GM12878 (cell line): ENCODE results near the gene PPARA. TPM values are rescaled to one million over a fixed set of nuclear protein-coding genes. Genes with fewer than 3 reads are reported as not detected.

Experiments used
- ATAC-seq: fragments of 200-7000 bp; cut with Tn5 transposase; 3 replicates; pipeline ENCODE4 v1.9.1; 2020; ENCODE audit warnings: mild to moderate bottlenecking, moderate library complexity
- BruUV-seq: library from RNA; stranded (reverse); fragments of 400-500 nt; replicated peaks from 2 replicates; lab custom pipeline; 2021; lab: Mats Ljungman, UMichigan
- CTCF ChIA-PET: fragments of 300-600 bp; sonication (Branson Sonifier 250); formaldehyde crosslinking; extraction: SDS; loops from one replicate; lab custom pipeline; 2021; ENCODE audit warnings: inconsistent platforms; lab: Yijun Ruan, JAX
- POLR2A ChIA-PET: fragments of 350-600 bp; formaldehyde crosslinking; extraction: SDS; loops from one replicate; lab custom pipeline; 2021; ENCODE audit warnings: inconsistent platforms; lab: Charles Lee
- RAD21 ChIA-PET: fragments of 300-600 bp; sonication (Branson Sonifier 250); formaldehyde crosslinking; loops from one replicate; lab custom pipeline; 2023; ENCODE audit warnings: antibody characterized with exemption; ENCODE audit not compliant: unreplicated experiment; lab: Charles Lee
- SMC1A ChIA-PET: fragments of 300-600 bp; sonication (Branson Sonifier 250); formaldehyde crosslinking; loops from one replicate; lab custom pipeline; 2023; ENCODE audit not compliant: unreplicated experiment, uncharacterized antibody; lab: Charles Lee
- DNase-seq: peaks from one replicate; pipeline ENCODE4 v3.0.0-alpha.2; 2011; ENCODE audit warnings: low read depth, low spot score
- FAIRE-seq: peaks from 3 replicates; lab custom pipeline; 2011; peaks lifted over from hg19 to GRCh38; lab: Jason Lieb, UNC
- H2AFZ ChIP-seq: 2 replicates; pipeline ENCODE4 v1.6.0; 2011; ENCODE audit warnings: low read depth, low read length, control low read depth; ENCODE audit not compliant: control insufficient read depth
- H3K27ac ChIP-seq: 2 replicates; pipeline ENCODE4 v1.5.1; 2011; ENCODE audit warnings: control low read depth; ENCODE audit not compliant: control insufficient read depth, insufficient read depth
- H3K27me3 ChIP-seq, 2 experiments: replicated peaks in 1 of 2; 2 replicates each; pipeline versions ENCODE4 v1.6.0 to v1.6.1; 2011; ENCODE audit warnings: low read length in 1 of 2; ENCODE audit not compliant: control insufficient read depth in 2 of 2, insufficient read depth in 2 of 2
- H3K36me3 ChIP-seq, 2 experiments: 2 replicates each; pipeline ENCODE4 v1.5.1; 2011; ENCODE audit warnings: low read length in 1 of 2; ENCODE audit not compliant: control insufficient read depth in 2 of 2, insufficient read depth in 2 of 2
- H3K4me1 ChIP-seq: 2 replicates; pipeline ENCODE4 v1.6.1; 2011; ENCODE audit warnings: mild to moderate bottlenecking, low read length, moderate library complexity, mixed read lengths; ENCODE audit not compliant: control insufficient read depth, insufficient read depth
- H3K4me2 ChIP-seq: 2 replicates; pipeline ENCODE4 v1.6.0; 2011; ENCODE audit warnings: control low read depth; ENCODE audit not compliant: control insufficient read depth, insufficient read depth
- H3K4me3 ChIP-seq: fragments of 200-600 bp; sonication (generic); 2 replicates; pipeline ENCODE4 v1.5.1; 2016
- H3K79me2 ChIP-seq: 2 replicates; pipeline ENCODE4 v1.6.0; 2011; ENCODE audit warnings: low read length; ENCODE audit not compliant: control insufficient read depth, insufficient read depth
- H3K9ac ChIP-seq: 2 replicates; pipeline ENCODE4 v1.8.0; 2011; ENCODE audit warnings: low read length, control low read depth, mixed read lengths; ENCODE audit not compliant: control insufficient read depth, insufficient read depth
- H3K9me3 ChIP-seq: replicated peaks from 3 replicates; pipeline ENCODE4 v1.5.1; 2011; ENCODE audit warnings: mild to moderate bottlenecking, low read length; ENCODE audit not compliant: control insufficient read depth, insufficient read depth
- H4K20me1 ChIP-seq: 2 replicates; pipeline ENCODE4 v1.6.0; 2011; ENCODE audit not compliant: control insufficient read depth, insufficient read depth
- ATF3 ChIP-seq: IDR thresholded peaks from 2 replicates; pipeline ENCODE4 v1.6.1; 2011; ENCODE audit warnings: low read depth, mild to moderate bottlenecking, low read length, moderate library complexity, borderline replicate concordance; ENCODE audit errors: extremely low read depth
- JUNB ChIP-seq: IDR thresholded peaks from 2 replicates; pipeline ENCODE4 v1.6.1; 2016; ENCODE audit warnings: antibody characterized with exemption, mild to moderate bottlenecking
- MEF2B ChIP-seq: fragments of 450-650 bp; IDR thresholded peaks from 2 replicates; pipeline ENCODE4 v1.6.1; 2018; ENCODE audit warnings: mild to moderate bottlenecking, moderate library complexity; ENCODE audit not compliant: partially characterized antibody, poor library complexity, severe bottlenecking
- MLLT1 ChIP-seq: fragments of 450-650 bp; IDR thresholded peaks from 2 replicates; pipeline ENCODE4 v1.6.1; 2016; ENCODE audit warnings: mild to moderate bottlenecking
- NR2F1 ChIP-seq: fragments of 450-650 bp; conservative IDR thresholded peaks from 2 replicates; pipeline ENCODE4 v1.6.1; 2017; ENCODE audit warnings: mild to moderate bottlenecking
- POLR2AphosphoS5 ChIP-seq: IDR thresholded peaks from 2 replicates; pipeline ENCODE4 v1.6.1; 2011; ENCODE audit warnings: mild to moderate bottlenecking, low read length, inconsistent platforms
- RAD21 ChIP-seq: IDR thresholded peaks from 2 replicates; pipeline ENCODE4 v1.6.1; 2011; ENCODE audit warnings: mild to moderate bottlenecking, low read depth, low read length, moderate library complexity; ENCODE audit not compliant: insufficient read depth
- SMARCA5 ChIP-seq: fragments of 450-650 bp; IDR thresholded peaks from 2 replicates; pipeline ENCODE4 v1.6.1; 2017; ENCODE audit warnings: mild to moderate bottlenecking
- TARDBP ChIP-seq: IDR thresholded peaks from 2 replicates; pipeline ENCODE4 v1.6.1; 2016; ENCODE audit warnings: borderline replicate concordance
- WRNIP1 ChIP-seq: IDR thresholded peaks from 2 replicates; pipeline ENCODE4 v1.6.1; 2011; ENCODE audit warnings: low read depth, low read length, improper control_type of control experiment, borderline replicate concordance
- ZBED1 ChIP-seq: IDR thresholded peaks from 2 replicates; pipeline ENCODE4 v1.6.1; 2016; ENCODE audit warnings: borderline replicate concordance
- ZNF207 ChIP-seq: fragments of 450-650 bp; IDR thresholded peaks from 2 replicates; pipeline ENCODE4 v1.6.1; 2014; ENCODE audit warnings: antibody characterized with exemption, mild to moderate bottlenecking, borderline replicate concordance
- ZNF24 ChIP-seq: fragments of 450-650 bp; IDR thresholded peaks from 2 replicates; pipeline ENCODE4 v1.6.1; 2017; ENCODE audit warnings: antibody characterized with exemption, mild to moderate bottlenecking
- ZZZ3 ChIP-seq: IDR thresholded peaks from 2 replicates; pipeline ENCODE4 v1.6.1; 2011; ENCODE audit warnings: low read depth; ENCODE audit not compliant: control insufficient read depth, insufficient read length
- WGBS: methylation state at CpG from one replicate; pipeline ENCODE4 v1.1.6; 2016; ENCODE audit warnings: low lambda C conversion rate; ENCODE audit not compliant: insufficient replicate concordance, insufficient coverage; ENCODE audit errors: missing lambda C conversion rate; 5-methylcytosine and 5-hydroxymethylcytosine counted together
- in situ Hi-C: fragments of 300-500 bp; cut with MboI; formaldehyde crosslinking; loops from 9 replicates; pipeline ENCODE4 v1.14.3; 2018; ENCODE audit warnings: mixed read lengths
- intact Hi-C: fragments of 100-400 bp; cut with micrococcal nuclease; formaldehyde crosslinking; loops from one replicate; pipeline ENCODE4 v1.14.2; 2022; ENCODE audit not compliant: unreplicated experiment
- polyA plus RNA-seq, 11 experiments: library from polyadenylated mRNA; depleted of rRNA in 4 of 11; unstranded in 6 of 11; stranded (reverse) in 5 of 11; fragments of >200 nt; fragmentation: Nextera tagmentation in 4 of 11; fragmentation: Illumina TruSeq in 1 of 11; extraction: Ambion mirVana in 4 of 11; extraction: Trizol in 1 of 11; gene quantifications; 1 replicate in 1 of 11; 2 replicates in 10 of 11; pipeline versions ENCODE4 v1.2.1 to v1.2.3, GENCODE V29; 2011 to 2016; ENCODE audit warnings: inconsistent platforms in 2 of 11, missing spikeins in 2 of 11, low read depth in 1 of 11
- total RNA-seq, 4 experiments: library from RNA; depleted of rRNA in 3 of 4; stranded (reverse); fragments of >200 nt in 3 of 4; fragmentation: Illumina TruSeq in 1 of 4; extraction: Trizol in 1 of 4; gene quantifications; 2 replicates each; pipeline versions ENCODE4 v1.2.1 to v1.2.3, GENCODE V29; 2013 to 2021
- TF ChIP-seq, protein P1 (sequence below): fragments of 450-650 bp; IDR thresholded peaks from 2 replicates; pipeline ENCODE4 v1.6.1; 2018; ENCODE audit warnings: mild to moderate bottlenecking, low read depth, moderate library complexity; ENCODE audit not compliant: partially characterized antibody
- TF ChIP-seq, protein P2 (sequence below): IDR thresholded peaks from 2 replicates; pipeline ENCODE4 v1.6.1; 2011; ENCODE audit warnings: borderline replicate concordance, low read depth, mild to moderate bottlenecking, moderate library complexity, mixed read lengths, low read length; ENCODE audit not compliant: insufficient read depth; ENCODE audit errors: extremely low read length

Gene PPARA
- total and polyA plus RNA-seq, 10 of the 15 experiments (the other 5 are each of a cell fraction or from before 2014, with no cell fraction given) = 0.72 to 10.4 (median 4.6) TPM

- BruUV-seq = no TSS peak
- ATAC-seq = peak; percentile 84
- RAD21 ChIA-PET = interaction anchor here (1.6 to 2.0 kb wide), 2 partner anchors 13 to 31 kb away, joined by 4 to 8 read pairs; partner anchors contain the start of genes CDPF1 and TTC38
- H3K9me3 ChIP-seq = no peaks in the 10 kb centered on the region
- no peak for DNase-seq
- H3K27ac ChIP-seq = no peak overlapping the region; the same call in 1 of the 2 replicates
- H3K4me1 ChIP-seq = peaks cover 4% of the 10 kb centered on the region; the same call in 1 of the 2 replicates
- H3K4me3 ChIP-seq = no peak overlapping the region
- CTCF ChIA-PET = interaction anchor here (1.1 kb wide), 2 partner anchors 31 to 275 kb away, joined by 3 read pairs; no protein-coding TSS in a partner anchor
- no peak for FAIRE-seq
- no peaks in the 10 kb centered on the region for H3K27me3 ChIP-seq
- intact Hi-C loops (no loop called here), in situ Hi-C loops (no loop called here)
- no peak overlapping the region for H3K9ac ChIP-seq
- no peaks in the 10 kb centered on the region for H3K79me2 ChIP-seq
- H3K4me2 ChIP-seq = no peak overlapping the region
- H4K20me1 ChIP-seq = no peaks in the 10 kb centered on the region
- POLR2A ChIA-PET = interaction anchor here (1.0 to 2.7 kb wide), 5 partner anchors 8 to 25 kb away, joined by 3 to 9 read pairs (median 3); partner anchors contain the start of genes GTSE1 and TTC38
- WGBS = 41% methylated on average over 19 of the region's 19 CpGs
- no peak overlapping the region for H2AFZ ChIP-seq
- peaks cover 13 to 17% of the 10 kb centered on the region in 2 experiments for H3K36me3 ChIP-seq
- SMC1A ChIA-PET = interaction anchor here (0.9 to 1.5 kb wide), 4 partner anchors 11 to 16 kb away, joined by 3 to 7 read pairs (median 4); partner anchors contain the start of genes GTSE1 and TTC38
- TF ChIP-seq RAD21 (no peak), ATF3 (no peak), SMARCA5 (peak; percentile 76), JUNB (no peak), ZNF24 (0 out of 2 replicates have a peak, but pooled peaks have one; percentile 41), WRNIP1 (no peak), ZNF207 (no peak), ZBED1 (no peak), MEF2B (no peak), MLLT1 (0 out of 2 replicates have a peak, but pooled peaks have one; percentile 37), POLR2AphosphoS5 (no peak), TARDBP (no peak), ZZZ3 (no peak), NR2F1 (peak; percentile 66; the same call in 1 of the 2 replicates)
- TF ChIP-seq, protein P1, sequence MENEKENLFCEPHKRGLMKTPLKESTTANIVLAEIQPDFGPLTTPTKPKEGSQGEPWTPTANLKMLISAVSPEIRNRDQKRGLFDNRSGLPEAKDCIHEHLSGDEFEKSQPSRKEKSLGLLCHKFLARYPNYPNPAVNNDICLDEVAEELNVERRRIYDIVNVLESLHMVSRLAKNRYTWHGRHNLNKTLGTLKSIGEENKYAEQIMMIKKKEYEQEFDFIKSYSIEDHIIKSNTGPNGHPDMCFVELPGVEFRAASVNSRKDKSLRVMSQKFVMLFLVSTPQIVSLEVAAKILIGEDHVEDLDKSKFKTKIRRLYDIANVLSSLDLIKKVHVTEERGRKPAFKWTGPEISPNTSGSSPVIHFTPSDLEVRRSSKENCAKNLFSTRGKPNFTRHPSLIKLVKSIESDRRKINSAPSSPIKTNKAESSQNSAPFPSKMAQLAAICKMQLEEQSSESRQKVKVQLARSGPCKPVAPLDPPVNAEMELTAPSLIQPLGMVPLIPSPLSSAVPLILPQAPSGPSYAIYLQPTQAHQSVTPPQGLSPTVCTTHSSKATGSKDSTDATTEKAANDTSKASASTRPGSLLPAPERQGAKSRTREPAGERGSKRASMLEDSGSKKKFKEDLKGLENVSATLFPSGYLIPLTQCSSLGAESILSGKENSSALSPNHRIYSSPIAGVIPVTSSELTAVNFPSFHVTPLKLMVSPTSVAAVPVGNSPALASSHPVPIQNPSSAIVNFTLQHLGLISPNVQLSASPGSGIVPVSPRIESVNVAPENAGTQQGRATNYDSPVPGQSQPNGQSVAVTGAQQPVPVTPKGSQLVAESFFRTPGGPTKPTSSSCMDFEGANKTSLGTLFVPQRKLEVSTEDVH = no peak
- TF ChIP-seq, protein P2, sequence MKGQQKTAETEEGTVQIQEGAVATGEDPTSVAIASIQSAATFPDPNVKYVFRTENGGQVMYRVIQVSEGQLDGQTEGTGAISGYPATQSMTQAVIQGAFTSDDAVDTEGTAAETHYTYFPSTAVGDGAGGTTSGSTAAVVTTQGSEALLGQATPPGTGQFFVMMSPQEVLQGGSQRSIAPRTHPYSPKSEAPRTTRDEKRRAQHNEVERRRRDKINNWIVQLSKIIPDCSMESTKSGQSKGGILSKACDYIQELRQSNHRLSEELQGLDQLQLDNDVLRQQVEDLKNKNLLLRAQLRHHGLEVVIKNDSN = no peak
Observed at GRCh38 chr22:46280999-46281623, 130.8 kb downstream of the PPARA start.
